OCI-LY1 (cell line): Measurements from ENCODE around the gene KCNH3.

Experiments
- H2AFZ ChIP-seq: fragments of 200-600 bp; sonication (generic), shearing (Covaris generic); 2 replicates; pipeline ENCODE4 v1.6.0; 2014; ENCODE audit warnings: antibody characterized with exemption, mild to moderate bottlenecking, low read length
- H3F3A ChIP-seq: fragments of 200-600 bp; sonication (generic), shearing (Covaris generic); 2 replicates; pipeline ENCODE4 v1.6.0; 2014; ENCODE audit warnings: mild to moderate bottlenecking, antibody characterized with exemption, low read length, moderate library complexity; ENCODE audit not compliant: insufficient read depth
- H3K27ac ChIP-seq: fragments of 200-600 bp; sonication (generic); 2 replicates; pipeline ENCODE4 v1.5.1; 2014; ENCODE audit warnings: low read length, mixed run types, mild to moderate bottlenecking, low read depth; ENCODE audit not compliant: poor library complexity, severe bottlenecking
- H3K27me3 ChIP-seq: fragments of 200-600 bp; sonication (generic); 2 replicates; pipeline ENCODE4 v1.6.0; 2014; ENCODE audit warnings: antibody characterized with exemption, mild to moderate bottlenecking, low read length, moderate library complexity; ENCODE audit not compliant: insufficient read depth
- H3K36me3 ChIP-seq: fragments of 200-600 bp; sonication (generic); 2 replicates; pipeline ENCODE4 v1.6.1; 2014; ENCODE audit warnings: mild to moderate bottlenecking, antibody characterized with exemption, low read length, moderate library complexity, mixed read lengths; ENCODE audit not compliant: insufficient read depth
- H3K4me1 ChIP-seq: fragments of 200-600 bp; sonication (generic); 2 replicates; pipeline ENCODE4 v1.5.1; 2014; ENCODE audit warnings: mild to moderate bottlenecking, low read length, moderate library complexity; ENCODE audit not compliant: insufficient read depth, severe bottlenecking
- H3K4me2 ChIP-seq: fragments of 200-600 bp; sonication (generic), shearing (Covaris generic); 2 replicates; pipeline ENCODE4 v1.6.1; 2014; ENCODE audit warnings: low read length
- H3K4me3 ChIP-seq: fragments of 200-600 bp; sonication (generic); 2 replicates; pipeline ENCODE4 v1.5.1; 2014; ENCODE audit warnings: low read length, low read depth, mild to moderate bottlenecking, mixed read lengths; ENCODE audit not compliant: poor library complexity, severe bottlenecking
- H3K79me2 ChIP-seq: fragments of 200-600 bp; shearing (Covaris generic); 2 replicates; pipeline ENCODE4 v1.6.1; 2016; ENCODE audit warnings: mixed run types, low read length, mixed read lengths; ENCODE audit not compliant: insufficient read depth
- H3K9ac ChIP-seq: fragments of 200-600 bp; sonication (generic), shearing (Covaris generic); 2 replicates; pipeline ENCODE4 v1.6.1; 2014; ENCODE audit warnings: mild to moderate bottlenecking, low read length, mixed read lengths
- H3K9me2 ChIP-seq: fragments of 200-600 bp; sonication (generic), shearing (Covaris generic); 2 replicates; pipeline ENCODE4 v1.6.1; 2014; ENCODE audit warnings: low read depth, mild to moderate bottlenecking, low read length, mixed read lengths
- H3K9me3 ChIP-seq: fragments of 200-600 bp; shearing (Covaris generic); 2 replicates; pipeline ENCODE4 v1.6.1; 2014; ENCODE audit warnings: low read length, mixed read lengths
- H4K20me1 ChIP-seq: fragments of 200-600 bp; sonication (generic), shearing (Covaris generic); 2 replicates; pipeline ENCODE4 v1.6.0; 2016; ENCODE audit warnings: mild to moderate bottlenecking, low read length; ENCODE audit not compliant: insufficient read depth
- CTCF ChIP-seq: fragments of 200-600 bp; sonication (generic), shearing (Covaris generic); IDR thresholded peaks from 2 replicates; pipeline ENCODE4 v1.5.1; 2017; ENCODE audit warnings: mild to moderate bottlenecking, antibody characterized with exemption, low read length, moderate library complexity, mixed read lengths
- EZH2 ChIP-seq: fragments of 200-600 bp; sonication (generic), shearing (Covaris generic); IDR thresholded peaks from 2 replicates; pipeline ENCODE4 v1.8.0; 2017; ENCODE audit warnings: borderline replicate concordance, mixed run types, mild to moderate bottlenecking, antibody characterized with exemption, low read length, moderate library complexity, mixed read lengths

The KCNH3 gene

GRCh38 chr12:49542592-49543160, 3.8 kb downstream of the KCNH3 start:
- H2AFZ ChIP-seq: no peak overlapping the region
- no peaks in the 10 kb centered on the region for H3K36me3 ChIP-seq
- H3K4me3 ChIP-seq: no peak overlapping the region
- no peak overlapping the region for H3K9ac ChIP-seq
- H4K20me1 ChIP-seq: no peaks in the 10 kb centered on the region
- peaks cover 5% of the 10 kb centered on the region for H3K27me3 ChIP-seq
- no peaks in the 10 kb centered on the region for H3K9me2 ChIP-seq
- no peak overlapping the region for H3K27ac ChIP-seq
- no peak overlapping the region for H3K4me2 ChIP-seq
- no peak for TF ChIP-seq EZH2
- TF ChIP-seq CTCF: no peak
- no peaks in the 10 kb centered on the region for H3F3A ChIP-seq
- no peaks in the 10 kb centered on the region for H3K9me3 ChIP-seq
- no peaks in the 10 kb centered on the region for H3K79me2 ChIP-seq
- peaks cover 13% of the 10 kb centered on the region for H3K4me1 ChIP-seq

GRCh38 chr12:49543221-49543913, 4.5 kb downstream of the KCNH3 start:
- no peak overlapping the region for H3K4me2 ChIP-seq
- no peaks in the 10 kb centered on the region for H3K9me3 ChIP-seq
- no peaks in the 10 kb centered on the region for H3K9me2 ChIP-seq
- H3K9ac ChIP-seq: no peak overlapping the region
- H4K20me1 ChIP-seq: no peaks in the 10 kb centered on the region
- H3K4me3 ChIP-seq: no peak overlapping the region
- H3K27ac ChIP-seq: no peak overlapping the region
- no peaks in the 10 kb centered on the region for H3K79me2 ChIP-seq
- H2AFZ ChIP-seq: no peak overlapping the region
- peaks cover 6% of the 10 kb centered on the region for H3K4me1 ChIP-seq
- H3K27me3 ChIP-seq: peaks cover 3% of the 10 kb centered on the region
- H3F3A ChIP-seq: no peaks in the 10 kb centered on the region
- TF ChIP-seq CTCF: no peak
- TF ChIP-seq EZH2: no peak
- no peaks in the 10 kb centered on the region for H3K36me3 ChIP-seq

- no peak for TF ChIP-seq EZH2
- TF ChIP-seq CTCF: no peak
- Histone ChIP-seq H3K27ac (no peak overlapping the region), H3K27me3 (peaks cover 3% of the 10 kb centered on the region), H3K9me3 (no peaks in the 10 kb centered on the region), H3F3A (no peaks in the 10 kb centered on the region), H3K4me2 (no peak overlapping the region), H4K20me1 (no peaks in the 10 kb centered on the region), H3K9ac (no peak overlapping the region), H3K36me3 (no peaks in the 10 kb centered on the region), H2AFZ (no peak overlapping the region), H3K4me1 (peaks cover 6% of the 10 kb centered on the region), H3K4me3 (no peak overlapping the region), H3K9me2 (no peaks in the 10 kb centered on the region), H3K79me2 (no peaks in the 10 kb centered on the region)
Observed at GRCh38 chr12:49543914-49544815, 5.3 kb downstream of the KCNH3 start.
